ENCODE measurements around the gene MGLL.

- TF ChIP-seq CTCF (IDR thresholded peaks at IDR 0.05 in 4 of 5, conservative IDR thresholded peaks at IDR 0.05 in 1 of 5) (no peak), POLR2A (IDR thresholded peaks at IDR 0.05) (no peak)
Observed at GRCh38 chr3:127734754-127735473, 87.4 kb downstream of the MGLL start.

Measured in gastrocnemius medialis (tissue), 4 donors.